Neural cell (in vitro differentiated cells): ENCODE measurements around the gene KNTC1.

Experiments
- CTCF ChIP-seq: fragments of 450-650 bp; IDR thresholded peaks from 2 replicates; pipeline ENCODE4 v1.5.1; 2014; ENCODE audit warnings: antibody characterized with exemption, mild to moderate bottlenecking, moderate library complexity; ENCODE audit not compliant: poor library complexity, severe bottlenecking
- EZH2 ChIP-seq: fragments of 200-600, 300-800 bp; shearing (Covaris generic), sonication (generic); IDR thresholded peaks from 2 replicates; pipeline ENCODE4 v1.6.1; 2014; ENCODE audit warnings: antibody characterized with exemption, low read length, borderline replicate concordance, mild to moderate bottlenecking; ENCODE audit not compliant: insufficient read depth, poor library complexity, severe bottlenecking
- POLR2AphosphoS5 ChIP-seq: IDR thresholded peaks from 2 replicates; pipeline ENCODE4 v1.6.1; 2012
- REST ChIP-seq: IDR thresholded peaks from 2 replicates; pipeline ENCODE4 v1.6.1; 2012; ENCODE audit warnings: borderline replicate concordance

GRCh38 chr12:122672515-122672914, 145.5 kb downstream of the KNTC1 start:
- TF ChIP-seq POLR2AphosphoS5 (no peak), CTCF (no peak), REST (no peak), EZH2 (no peak)
